HCT116 (cell line): ENCODE data around the gene TMEM201. TPM values are rescaled to one million over a fixed set of nuclear protein-coding genes. Genes with fewer than 3 reads are reported as not detected.

Experiments
- ATAC-seq: fragments of 200-7000 bp; cut with Tn5 transposase; 2 replicates; pipeline ENCODE4 v1.9.1; 2020; ENCODE audit warnings: mild to moderate bottlenecking, moderate library complexity
- BruUV-seq: library from RNA; stranded (reverse); fragments of 400-500 nt; replicated peaks from 2 replicates; lab custom pipeline; 2021; lab: Mats Ljungman, UMichigan
- CTCF ChIA-PET: fragments of 300-600 bp; sonication (Branson Sonifier 250); formaldehyde crosslinking; loops from one replicate; lab custom pipeline; 2021; ENCODE audit warnings: antibody characterized with exemption; lab: Charles Lee
- POLR2A ChIA-PET: fragments of 300-600, 350-600 bp; sonication (Branson Sonifier 250); formaldehyde crosslinking; loops from one replicate; lab custom pipeline; 2021; ENCODE audit warnings: antibody characterized with exemption; lab: Charles Lee
- RAD21 ChIA-PET, 2 experiments: fragments of 300-600 bp; sonication (Branson Sonifier 250); formaldehyde crosslinking; loops; one replicate each; lab custom pipeline; 2023; ENCODE audit warnings: low total read pairs in 2 of 2; ENCODE audit not compliant: uncharacterized antibody in 2 of 2, unreplicated experiment in 2 of 2, low non-redundant PET in 1 of 2; lab: Charles Lee
- DNase-seq: peaks from one replicate; pipeline ENCODE4 v3.0.0-alpha.2; 2010; ENCODE audit warnings: low read depth, low spot score
- H2AFZ ChIP-seq: fragments of 200-600 bp; shearing (Covaris generic), sonication (generic); 2 replicates; pipeline ENCODE4 v1.6.1; 2017; ENCODE audit warnings: low read depth, mixed run types, mixed read lengths, antibody characterized with exemption, low read length; ENCODE audit not compliant: poor library complexity, severe bottlenecking
- H3K27ac ChIP-seq: 2 replicates; pipeline ENCODE4 v1.5.1; 2012; ENCODE audit warnings: low read depth, low read length
- H3K27me3 ChIP-seq: fragments of 200-600 bp; sonication (generic); 2 replicates; pipeline ENCODE4 v1.6.1; 2016; ENCODE audit warnings: mixed run types, low read length, mixed read lengths; ENCODE audit not compliant: insufficient read depth
- H3K36me3 ChIP-seq, 2 experiments: fragments of 200-500 bp in 1 of 2; fragments of 200-600 bp in 1 of 2; sonication (Bioruptor generic) in 1 of 2; sonication (generic) in 1 of 2; 2 replicates each; pipeline versions ENCODE4 v1.5.1 to v1.6.1; 2014 to 2016; ENCODE audit warnings: low read length in 2 of 2, inconsistent platforms in 1 of 2, mixed read lengths in 1 of 2, mixed run types in 1 of 2; ENCODE audit not compliant: insufficient read depth in 2 of 2, control insufficient read depth in 1 of 2
- H3K4me1 ChIP-seq, 2 experiments: fragments of 200-600 bp in 1 of 2; sonication (generic) in 1 of 2; 2 replicates each; pipeline versions ENCODE4 v1.5.1 to v1.6.1; 2012 to 2017; ENCODE audit warnings: low read length in 2 of 2, inconsistent platforms in 1 of 2, mild to moderate bottlenecking in 1 of 2, mixed read lengths in 1 of 2, mixed run types in 1 of 2, moderate library complexity in 1 of 2; ENCODE audit not compliant: insufficient read depth in 2 of 2, control insufficient read depth in 1 of 2
- H3K4me2 ChIP-seq: fragments of 200-600 bp; sonication (generic); 2 replicates; pipeline ENCODE4 v1.6.1; 2017; ENCODE audit warnings: mixed run types, low read length, mixed read lengths
- H3K4me3 ChIP-seq, 2 experiments: fragments of 200-600 bp in 1 of 2; sonication (generic) in 1 of 2; replicated peaks in 1 of 2; 2 replicates each; pipeline ENCODE4 v1.5.1; 2011 to 2016; ENCODE audit warnings: low read length in 2 of 2, control low read depth in 1 of 2, low read depth in 1 of 2, mild to moderate bottlenecking in 1 of 2, mixed read lengths in 1 of 2, mixed run types in 1 of 2
- H3K79me2 ChIP-seq: fragments of 200-600 bp; sonication (generic); 2 replicates; pipeline ENCODE4 v1.6.1; 2017; ENCODE audit warnings: mild to moderate bottlenecking, mixed run types, low read length, moderate library complexity, mixed read lengths; ENCODE audit not compliant: insufficient read depth
- H3K9ac ChIP-seq: fragments of 200-600 bp; sonication (generic); 2 replicates; pipeline ENCODE4 v1.6.1; 2016; ENCODE audit warnings: low read length, mixed read lengths
- H3K9me2 ChIP-seq: fragments of 200-600 bp; sonication (generic), shearing (Covaris generic); 2 replicates; pipeline ENCODE4 v1.6.1; 2017; ENCODE audit warnings: mixed run types, mild to moderate bottlenecking, moderate library complexity; ENCODE audit not compliant: insufficient read depth
- H3K9me3 ChIP-seq, 2 experiments: fragments of 200-500 bp in 1 of 2; fragments of 200-600 bp in 1 of 2; sonication (Bioruptor generic) in 1 of 2; sonication (generic) in 1 of 2; 2 replicates each; pipeline ENCODE4 v1.6.1; 2014 to 2017; ENCODE audit warnings: low read length in 2 of 2, mixed read lengths in 2 of 2, inconsistent platforms in 1 of 2, low read depth in 1 of 2, mild to moderate bottlenecking in 1 of 2, mixed run types in 1 of 2, moderate library complexity in 1 of 2; ENCODE audit not compliant: control insufficient read depth in 1 of 2, insufficient read depth in 1 of 2
- H4K20me1 ChIP-seq: fragments of 200-600 bp; sonication (generic), shearing (Covaris generic); 2 replicates; pipeline ENCODE4 v1.6.1; 2017; ENCODE audit warnings: mixed run types, mild to moderate bottlenecking, moderate library complexity; ENCODE audit not compliant: insufficient read depth
- CEBPB ChIP-seq: IDR thresholded peaks from 2 replicates; pipeline ENCODE4 v1.6.1; 2012; ENCODE audit warnings: low read depth
- EZH2 ChIP-seq: fragments of 200-600 bp; sonication (generic); IDR thresholded peaks from 2 replicates; pipeline ENCODE4 v1.6.1; 2017; ENCODE audit warnings: antibody characterized with exemption, mixed run types
- POLR2A ChIP-seq: IDR thresholded peaks from 2 replicates; pipeline ENCODE4 v1.7.0; 2011; ENCODE audit warnings: borderline replicate concordance; ENCODE audit not compliant: insufficient read depth, insufficient read length; ENCODE audit errors: extremely low read depth
- TCF7L2 ChIP-seq: IDR thresholded peaks from 2 replicates; pipeline ENCODE4 v1.7.0; 2011; ENCODE audit warnings: borderline replicate concordance, inconsistent platforms; ENCODE audit not compliant: insufficient read depth, insufficient read length; ENCODE audit errors: extremely low read depth
- YY1 ChIP-seq: IDR thresholded peaks from 2 replicates; pipeline ENCODE4 v1.6.1; 2011; ENCODE audit warnings: low read length, low read depth, moderate library complexity, mild to moderate bottlenecking; ENCODE audit not compliant: insufficient replicate concordance; ENCODE audit errors: extremely low read depth
- ZFX ChIP-seq: fragments of 450-650 bp; IDR thresholded peaks from 2 replicates; pipeline ENCODE4 v1.6.1; 2017
- intact Hi-C: fragments of 100-400 bp; cut with micrococcal nuclease; formaldehyde crosslinking; loops from 2 replicates; pipeline ENCODE4 v1.10.0; 2022
- total RNA-seq: library from RNA; stranded (reverse); gene quantifications from one replicate; pipeline ENCODE4 v1.2.1, GENCODE V29; 2021; ENCODE audit not compliant: unreplicated experiment

TMEM201 gene
- total RNA-seq, 1 experiment from 2014 or later, result 27.6 TPM

GRCh38 chr1:9626201-9626608 lies 37.5 kb downstream of the TMEM201 start:
- ChIA-PET POLR2A (no interaction called here), RAD21 (no interaction called here), CTCF (interaction anchor here (1.3 to 2.1 kb wide), 2 partner anchors 95 to 242 kb away, joined by 8 read pairs; no protein-coding TSS in a partner anchor)
- no peaks in the 10 kb centered on the region for H3K27me3 ChIP-seq
- no peaks in the 10 kb centered on the region for H3K79me2 ChIP-seq
- DNase-seq, result no peak
- peaks cover 0 to 17% of the 10 kb centered on the region in 2 experiments; a peak in 2 of 4 replicates for H3K4me1 ChIP-seq
- peak overlapping the region in 1 of 2 experiments; percentile 44; a peak in 2 of 4 replicates for H3K4me3 ChIP-seq
- no peak overlapping the region for H2AFZ ChIP-seq
- H3K4me2 ChIP-seq, result peak overlapping the region; percentile 61
- intact Hi-C loops, result loop anchor here (2.0 to 5.0 kb wide), 4 partner anchors 61 to 801 kb away; partner anchors contain the start of genes LZIC and NMNAT1
- ATAC-seq, result no peak
- BruUV-seq, result no TSS peak
- no peaks in the 10 kb centered on the region for H4K20me1 ChIP-seq
- no peaks in the 10 kb centered on the region for H3K36me3 ChIP-seq
- H3K9ac ChIP-seq, result peak overlapping the region; percentile 20; the same call in 1 of the 2 replicates
- no peak overlapping the region for H3K27ac ChIP-seq
- H3K9me3 ChIP-seq, result no peaks in the 10 kb centered on the region
- TF ChIP-seq TCF7L2 (no peak), EZH2 (no peak), YY1 (no peak), ZFX (no peak), CEBPB (no peak)
- no peaks in the 10 kb centered on the region for H3K9me2 ChIP-seq

GRCh38 chr1:9628541-9629444 lies 40.1 kb downstream of the TMEM201 start:
- no peak overlapping the region for H3K9ac ChIP-seq
- no peaks in the 10 kb centered on the region for H4K20me1 ChIP-seq
- ATAC-seq, result no peak
- ChIA-PET CTCF (interaction anchor here (0.5 to 2.1 kb wide), 3 partner anchors 18 to 239 kb away, joined by 3 to 8 read pairs (median 4); no protein-coding TSS in a partner anchor), RAD21 (no interaction called here), POLR2A (no interaction called here)
- H3K4me2 ChIP-seq, result no peak overlapping the region
- no peaks in the 10 kb centered on the region for H3K79me2 ChIP-seq
- no peak overlapping the region for H3K4me3 ChIP-seq
- TF ChIP-seq POLR2A, result no peak
- no peaks in the 10 kb centered on the region for H3K27me3 ChIP-seq
- no peak overlapping the region for H2AFZ ChIP-seq
- intact Hi-C loops, result loop anchor here (5.0 kb wide), 2 partner anchors 59 to 799 kb away; no protein-coding TSS in a partner anchor
- no peak overlapping the region for H3K27ac ChIP-seq
- no peaks in the 10 kb centered on the region for H3K9me2 ChIP-seq
- H3K4me1 ChIP-seq, result peaks cover 0 to 17% of the 10 kb centered on the region in 2 experiments; a peak in 2 of 4 replicates
- H3K9me3 ChIP-seq, result no peaks in the 10 kb centered on the region
- DNase-seq, result no peak
- no peaks in the 10 kb centered on the region for H3K36me3 ChIP-seq
- BruUV-seq, result no TSS peak
